Measurements from ENCODE around the gene NRTN. TPM values are rescaled to one million over a fixed set of nuclear protein-coding genes. Genes with fewer than 3 reads are reported as not detected.

Gene NRTN
- total and polyA plus RNA-seq, 2 of the 13 experiments (the other 11 are each of a cell fraction or from before 2014, with no cell fraction given), result 4.1 to 5.3 TPM

DNA sequence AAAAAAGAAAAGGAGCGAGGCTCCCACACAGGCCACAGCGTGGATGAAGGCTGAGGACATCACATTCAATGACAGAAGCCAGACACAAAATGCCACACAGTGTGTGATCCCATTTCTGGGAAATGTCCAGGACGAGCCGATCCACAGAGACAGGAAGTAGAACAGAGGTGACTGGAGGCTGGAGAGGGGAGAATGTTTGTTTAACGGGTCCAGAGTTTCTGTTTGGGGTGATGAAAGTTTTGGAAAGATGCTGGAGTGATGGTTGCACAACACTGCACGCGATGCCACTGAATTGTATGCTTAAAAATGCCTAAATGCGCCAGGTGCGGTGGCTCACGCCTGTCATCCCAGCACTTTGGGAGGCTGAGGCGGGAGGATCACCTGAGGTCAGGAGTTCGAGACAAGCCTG is 66.1 kb downstream of the NRTN start (continued):
- TF ChIP-seq TBL1XR1 (IDR thresholded peaks at IDR 0.05; ENCODE audit: borderline replicate concordance, low read length, partially characterized antibody), result peak; percentile 72
- TF ChIP-seq ZFP41 (CRISPR knock-in tag; IDR thresholded peaks at IDR 0.05; ENCODE audit: borderline replicate concordance), result no peak
- TF ChIP-seq HNRNPLL (IDR thresholded peaks at IDR 0.05; ENCODE audit: low read depth, low read length, poor library complexity, severe bottlenecking), result peak; percentile 59
- TF ChIP-seq, protein P1, sequence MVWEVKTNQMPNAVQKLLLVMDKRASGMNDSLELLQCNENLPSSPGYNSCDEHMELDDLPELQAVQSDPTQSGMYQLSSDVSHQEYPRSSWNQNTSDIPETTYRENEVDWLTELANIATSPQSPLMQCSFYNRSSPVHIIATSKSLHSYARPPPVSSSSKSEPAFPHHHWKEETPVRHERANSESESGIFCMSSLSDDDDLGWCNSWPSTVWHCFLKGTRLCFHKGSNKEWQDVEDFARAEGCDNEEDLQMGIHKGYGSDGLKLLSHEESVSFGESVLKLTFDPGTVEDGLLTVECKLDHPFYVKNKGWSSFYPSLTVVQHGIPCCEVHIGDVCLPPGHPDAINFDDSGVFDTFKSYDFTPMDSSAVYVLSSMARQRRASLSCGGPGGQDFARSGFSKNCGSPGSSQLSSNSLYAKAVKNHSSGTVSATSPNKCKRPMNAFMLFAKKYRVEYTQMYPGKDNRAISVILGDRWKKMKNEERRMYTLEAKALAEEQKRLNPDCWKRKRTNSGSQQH (CRISPR knock-in tag; IDR thresholded peaks at IDR 0.05; ENCODE audit: low read depth), result no peak
- TF ChIP-seq ZNF772 (CRISPR knock-in tag; IDR thresholded peaks at IDR 0.05), result peak; percentile 69; the same call in 1 of the 2 replicates
- peak; percentile 83 for TF ChIP-seq ZKSCAN5 (CRISPR knock-in tag; IDR thresholded peaks at IDR 0.05)
- TF ChIP-seq KMT2B (CRISPR knock-in tag; IDR thresholded peaks at IDR 0.05), result peak; percentile 36; the same call in 1 of the 2 replicates
- TF ChIP-seq, protein P2, sequence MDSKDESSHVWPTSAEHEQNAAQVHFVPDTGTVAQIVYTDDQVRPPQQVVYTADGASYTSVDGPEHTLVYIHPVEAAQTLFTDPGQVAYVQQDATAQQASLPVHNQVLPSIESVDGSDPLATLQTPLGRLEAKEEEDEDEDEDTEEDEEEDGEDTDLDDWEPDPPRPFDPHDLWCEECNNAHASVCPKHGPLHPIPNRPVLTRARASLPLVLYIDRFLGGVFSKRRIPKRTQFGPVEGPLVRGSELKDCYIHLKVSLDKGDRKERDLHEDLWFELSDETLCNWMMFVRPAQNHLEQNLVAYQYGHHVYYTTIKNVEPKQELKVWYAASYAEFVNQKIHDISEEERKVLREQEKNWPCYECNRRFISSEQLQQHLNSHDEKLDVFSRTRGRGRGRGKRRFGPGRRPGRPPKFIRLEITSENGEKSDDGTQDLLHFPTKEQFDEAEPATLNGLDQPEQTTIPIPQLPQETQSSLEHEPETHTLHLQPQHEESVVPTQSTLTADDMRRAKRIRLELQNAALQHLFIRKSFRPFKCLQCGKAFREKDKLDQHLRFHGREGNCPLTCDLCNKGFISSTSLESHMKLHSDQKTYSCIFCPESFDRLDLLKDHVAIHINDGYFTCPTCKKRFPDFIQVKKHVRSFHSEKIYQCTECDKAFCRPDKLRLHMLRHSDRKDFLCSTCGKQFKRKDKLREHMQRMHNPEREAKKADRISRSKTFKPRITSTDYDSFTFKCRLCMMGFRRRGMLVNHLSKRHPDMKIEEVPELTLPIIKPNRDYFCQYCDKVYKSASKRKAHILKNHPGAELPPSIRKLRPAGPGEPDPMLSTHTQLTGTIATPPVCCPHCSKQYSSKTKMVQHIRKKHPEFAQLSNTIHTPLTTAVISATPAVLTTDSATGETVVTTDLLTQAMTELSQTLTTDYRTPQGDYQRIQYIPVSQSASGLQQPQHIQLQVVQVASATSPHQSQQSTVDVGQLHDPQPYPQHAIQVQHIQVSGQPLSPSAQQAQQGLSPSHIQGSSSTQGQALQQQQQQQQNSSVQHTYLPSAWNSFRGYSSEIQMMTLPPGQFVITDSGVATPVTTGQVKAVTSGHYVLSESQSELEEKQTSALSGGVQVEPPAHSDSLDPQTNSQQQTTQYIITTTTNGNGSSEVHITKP (CRISPR knock-in tag; IDR thresholded peaks at IDR 0.05; ENCODE audit: low read depth), result peak; percentile 83; the same call in 1 of the 2 replicates
- no peak; the same call in 1 of the 2 replicates for TF ChIP-seq ZNF564 (CRISPR knock-in tag; IDR thresholded peaks at IDR 0.05)
- TF ChIP-seq HNF4G (IDR thresholded peaks at IDR 0.05; ENCODE audit: borderline replicate concordance, low read depth, low read length), result peak; percentile 94
- TF ChIP-seq HNF4G (CRISPR knock-in tag; IDR thresholded peaks at IDR 0.05; ENCODE audit: borderline replicate concordance, low read depth), result peak; percentile 99
- TF ChIP-seq ASH2L (IDR thresholded peaks at IDR 0.05; ENCODE audit: insufficient read length, low read depth, low read length), result peak; percentile 48
- TF ChIP-seq NFYC (CRISPR knock-in tag; IDR thresholded peaks at IDR 0.05), result peak; percentile 25; the same call in 1 of the 2 replicates
- TF ChIP-seq, protein P3, sequence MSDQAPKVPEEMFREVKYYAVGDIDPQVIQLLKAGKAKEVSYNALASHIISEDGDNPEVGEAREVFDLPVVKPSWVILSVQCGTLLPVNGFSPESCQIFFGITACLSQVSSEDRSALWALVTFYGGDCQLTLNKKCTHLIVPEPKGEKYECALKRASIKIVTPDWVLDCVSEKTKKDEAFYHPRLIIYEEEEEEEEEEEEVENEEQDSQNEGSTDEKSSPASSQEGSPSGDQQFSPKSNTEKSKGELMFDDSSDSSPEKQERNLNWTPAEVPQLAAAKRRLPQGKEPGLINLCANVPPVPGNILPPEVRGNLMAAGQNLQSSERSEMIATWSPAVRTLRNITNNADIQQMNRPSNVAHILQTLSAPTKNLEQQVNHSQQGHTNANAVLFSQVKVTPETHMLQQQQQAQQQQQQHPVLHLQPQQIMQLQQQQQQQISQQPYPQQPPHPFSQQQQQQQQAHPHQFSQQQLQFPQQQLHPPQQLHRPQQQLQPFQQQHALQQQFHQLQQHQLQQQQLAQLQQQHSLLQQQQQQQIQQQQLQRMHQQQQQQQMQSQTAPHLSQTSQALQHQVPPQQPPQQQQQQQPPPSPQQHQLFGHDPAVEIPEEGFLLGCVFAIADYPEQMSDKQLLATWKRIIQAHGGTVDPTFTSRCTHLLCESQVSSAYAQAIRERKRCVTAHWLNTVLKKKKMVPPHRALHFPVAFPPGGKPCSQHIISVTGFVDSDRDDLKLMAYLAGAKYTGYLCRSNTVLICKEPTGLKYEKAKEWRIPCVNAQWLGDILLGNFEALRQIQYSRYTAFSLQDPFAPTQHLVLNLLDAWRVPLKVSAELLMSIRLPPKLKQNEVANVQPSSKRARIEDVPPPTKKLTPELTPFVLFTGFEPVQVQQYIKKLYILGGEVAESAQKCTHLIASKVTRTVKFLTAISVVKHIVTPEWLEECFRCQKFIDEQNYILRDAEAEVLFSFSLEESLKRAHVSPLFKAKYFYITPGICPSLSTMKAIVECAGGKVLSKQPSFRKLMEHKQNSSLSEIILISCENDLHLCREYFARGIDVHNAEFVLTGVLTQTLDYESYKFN (CRISPR knock-in tag; conservative IDR thresholded peaks at IDR 0.05), result peak; percentile 99
- TF ChIP-seq, protein P4, sequence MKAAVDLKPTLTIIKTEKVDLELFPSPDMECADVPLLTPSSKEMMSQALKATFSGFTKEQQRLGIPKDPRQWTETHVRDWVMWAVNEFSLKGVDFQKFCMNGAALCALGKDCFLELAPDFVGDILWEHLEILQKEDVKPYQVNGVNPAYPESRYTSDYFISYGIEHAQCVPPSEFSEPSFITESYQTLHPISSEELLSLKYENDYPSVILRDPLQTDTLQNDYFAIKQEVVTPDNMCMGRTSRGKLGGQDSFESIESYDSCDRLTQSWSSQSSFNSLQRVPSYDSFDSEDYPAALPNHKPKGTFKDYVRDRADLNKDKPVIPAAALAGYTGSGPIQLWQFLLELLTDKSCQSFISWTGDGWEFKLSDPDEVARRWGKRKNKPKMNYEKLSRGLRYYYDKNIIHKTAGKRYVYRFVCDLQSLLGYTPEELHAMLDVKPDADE (CRISPR knock-in tag; IDR thresholded peaks at IDR 0.05), result no peak
- no peak for TF ChIP-seq AGO2 (optimal IDR thresholded peaks at IDR 0.05; ENCODE audit: low read depth, low read length)
- TF ChIP-seq TBX3 (IDR thresholded peaks at IDR 0.05; ENCODE audit: borderline replicate concordance), result peak; percentile 78
- TF ChIP-seq, protein P5, sequence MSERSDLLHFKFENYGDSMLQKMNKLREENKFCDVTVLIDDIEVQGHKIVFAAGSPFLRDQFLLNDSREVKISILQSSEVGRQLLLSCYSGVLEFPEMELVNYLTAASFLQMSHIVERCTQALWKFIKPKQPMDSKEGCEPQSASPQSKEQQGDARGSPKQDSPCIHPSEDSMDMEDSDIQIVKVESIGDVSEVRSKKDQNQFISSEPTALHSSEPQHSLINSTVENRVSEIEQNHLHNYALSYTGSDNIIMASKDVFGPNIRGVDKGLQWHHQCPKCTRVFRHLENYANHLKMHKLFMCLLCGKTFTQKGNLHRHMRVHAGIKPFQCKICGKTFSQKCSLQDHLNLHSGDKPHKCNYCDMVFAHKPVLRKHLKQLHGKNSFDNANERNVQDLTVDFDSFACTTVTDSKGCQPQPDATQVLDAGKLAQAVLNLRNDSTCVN (CRISPR knock-in tag; IDR thresholded peaks at IDR 0.05; ENCODE audit: borderline replicate concordance), result peak; percentile 98
